AG04449 (cell line): ENCODE results near the gene P2RY2.
"Not testable (repeated sequence)": the region's sequence is repeated elsewhere in the genome, so short reads cannot be mapped to it uniquely, and the experiment has no call there.

Experiments
- CTCF ChIA-PET: fragments of 350-600 bp; formaldehyde crosslinking; extraction: SDS; loops from one replicate; lab custom pipeline; 2021; ENCODE audit warnings: antibody characterized with exemption; lab: Yijun Ruan, JAX
- POLR2A ChIA-PET: fragments of 400-600, 350-600 bp; formaldehyde crosslinking; extraction: SDS; loops from one replicate; lab custom pipeline; 2020; ENCODE audit warnings: antibody characterized with exemption, inconsistent platforms; lab: Yijun Ruan, JAX
- DNase-seq: peaks from one replicate; pipeline ENCODE4 v3.0.0-alpha.2; 2010; ENCODE audit warnings: low read depth, low spot score
- H3K4me3 ChIP-seq: 2 replicates; pipeline ENCODE4 v1.5.1; 2011; ENCODE audit warnings: low read depth, mild to moderate bottlenecking, control low read depth, low read length
- TF ChIP-seq, protein P1 (sequence below): IDR thresholded peaks from one replicate; pipeline ENCODE4 v1.5.1; 2011; ENCODE audit warnings: mild to moderate bottlenecking, moderate library complexity, low read length, control low read depth, inconsistent platforms; ENCODE audit not compliant: insufficient read depth; ENCODE audit errors: missing control alignments

Gene P2RY2

DNA sequence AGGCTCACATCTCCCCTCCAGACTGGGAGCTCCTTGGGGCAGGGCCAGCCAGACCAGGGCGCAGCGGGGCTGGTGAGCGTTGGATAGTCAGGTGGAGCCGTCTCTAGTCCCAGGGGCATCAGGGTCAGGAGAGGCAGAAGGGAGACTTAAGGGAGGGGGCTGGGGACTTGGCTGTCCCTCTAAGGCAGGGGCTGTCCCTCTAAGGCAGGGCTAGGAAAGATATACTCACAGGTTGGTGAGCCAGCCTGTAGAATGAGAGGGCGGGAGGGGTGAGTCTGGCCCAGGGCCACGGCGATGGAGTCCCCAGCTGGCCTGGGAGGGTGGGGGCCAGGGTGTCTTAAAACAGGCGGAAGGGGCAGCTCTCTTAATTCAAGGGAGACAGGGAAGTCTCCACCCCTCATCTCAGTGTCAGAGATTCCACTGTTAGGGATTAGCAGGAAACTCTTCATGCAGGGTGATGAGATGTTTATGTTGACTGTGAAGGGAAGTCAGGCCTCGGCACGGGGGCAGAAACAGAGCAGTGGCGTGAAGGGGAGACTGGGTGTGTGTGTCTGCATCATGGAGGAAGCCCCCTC lies 11.3 kb downstream of the P2RY2 start:
- TF ChIP-seq, protein P1, sequence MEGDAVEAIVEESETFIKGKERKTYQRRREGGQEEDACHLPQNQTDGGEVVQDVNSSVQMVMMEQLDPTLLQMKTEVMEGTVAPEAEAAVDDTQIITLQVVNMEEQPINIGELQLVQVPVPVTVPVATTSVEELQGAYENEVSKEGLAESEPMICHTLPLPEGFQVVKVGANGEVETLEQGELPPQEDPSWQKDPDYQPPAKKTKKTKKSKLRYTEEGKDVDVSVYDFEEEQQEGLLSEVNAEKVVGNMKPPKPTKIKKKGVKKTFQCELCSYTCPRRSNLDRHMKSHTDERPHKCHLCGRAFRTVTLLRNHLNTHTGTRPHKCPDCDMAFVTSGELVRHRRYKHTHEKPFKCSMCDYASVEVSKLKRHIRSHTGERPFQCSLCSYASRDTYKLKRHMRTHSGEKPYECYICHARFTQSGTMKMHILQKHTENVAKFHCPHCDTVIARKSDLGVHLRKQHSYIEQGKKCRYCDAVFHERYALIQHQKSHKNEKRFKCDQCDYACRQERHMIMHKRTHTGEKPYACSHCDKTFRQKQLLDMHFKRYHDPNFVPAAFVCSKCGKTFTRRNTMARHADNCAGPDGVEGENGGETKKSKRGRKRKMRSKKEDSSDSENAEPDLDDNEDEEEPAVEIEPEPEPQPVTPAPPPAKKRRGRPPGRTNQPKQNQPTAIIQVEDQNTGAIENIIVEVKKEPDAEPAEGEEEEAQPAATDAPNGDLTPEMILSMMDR = no peak
- no peak for DNase-seq
- ChIA-PET POLR2A (no interaction called here), CTCF (interaction anchor here (1.1 to 10.3 kb wide), 2 partner anchors 8 to 15 kb away, joined by 4 to 82 read pairs; no protein-coding TSS in a partner anchor)
- H3K4me3 ChIP-seq = no peak overlapping the region

DNA sequence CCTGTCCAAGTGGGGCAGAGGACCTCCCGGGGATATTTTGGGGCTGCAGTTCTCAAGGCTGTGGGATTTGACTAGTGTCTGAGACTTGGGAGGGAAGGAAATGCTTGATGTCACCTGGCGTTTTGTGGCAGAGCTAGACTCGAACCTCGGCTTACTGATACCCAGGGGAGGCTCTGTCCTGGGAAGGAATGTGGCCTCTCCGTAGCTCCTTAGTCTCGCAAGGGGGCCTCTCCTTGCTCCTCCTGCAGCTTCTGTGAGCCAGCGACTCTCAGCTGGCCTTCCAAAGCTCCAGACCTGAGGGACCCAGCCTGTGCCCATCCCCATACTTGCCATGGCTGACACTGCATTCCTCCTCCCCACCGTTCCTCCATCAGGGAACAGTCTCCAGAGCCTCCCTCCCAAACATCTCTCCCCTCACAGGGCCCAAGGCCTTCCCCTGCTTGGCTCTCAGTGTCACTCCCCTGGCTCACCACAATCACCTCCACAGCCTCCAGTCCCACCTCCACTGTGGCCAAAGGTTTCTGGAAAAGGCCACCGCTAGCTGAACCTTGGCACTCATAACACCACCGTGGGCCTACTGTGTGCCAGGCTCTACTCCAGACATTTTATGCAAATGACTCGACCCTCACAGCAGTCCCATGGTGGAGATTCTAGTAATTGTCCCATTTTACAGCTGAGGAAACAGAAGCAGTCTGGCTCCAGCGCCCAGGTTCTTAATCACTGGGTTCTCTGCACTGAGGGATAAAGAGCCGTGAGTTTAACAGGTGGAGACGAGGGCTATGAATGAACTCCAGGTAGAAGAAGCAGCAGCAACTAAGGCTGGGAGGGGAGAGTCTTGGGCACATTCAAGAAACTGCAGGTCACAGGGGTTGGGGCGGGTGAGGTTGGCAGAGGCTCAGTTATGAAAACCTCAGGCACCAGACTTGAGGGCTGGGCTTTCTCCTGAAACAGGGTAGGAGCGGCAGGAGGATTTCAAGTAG lies 12.1 kb downstream of the P2RY2 start:
- no peak overlapping the region for H3K4me3 ChIP-seq
- POLR2A ChIA-PET = no interaction called here
- CTCF ChIA-PET = interaction anchor here (1.1 to 10.3 kb wide), 2 partner anchors 10 to 14 kb away, joined by 3 to 82 read pairs; no protein-coding TSS in a partner anchor
- TF ChIP-seq, protein P1 = no peak
- DNase-seq = no peak

DNA sequence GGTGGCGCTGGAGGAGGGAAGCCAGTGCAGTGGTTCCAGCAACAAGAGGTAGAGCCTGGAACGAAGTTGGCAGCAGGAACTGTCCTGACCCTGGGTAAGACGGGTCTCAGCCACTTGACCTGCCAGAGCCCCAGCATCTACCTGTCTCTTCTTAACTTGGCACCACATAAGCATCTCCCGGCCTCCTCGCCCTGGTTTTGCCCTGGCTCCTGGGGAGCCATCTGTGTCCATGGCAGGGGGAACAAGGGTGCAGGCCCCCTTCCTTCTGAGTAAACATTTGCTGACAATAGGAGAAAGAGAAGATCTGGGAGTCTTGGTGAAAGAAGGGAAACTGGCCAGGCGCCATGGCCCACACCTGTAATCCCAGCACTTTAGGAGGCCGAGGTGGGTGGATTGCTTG lies 12.8 kb downstream of the P2RY2 start:
- ChIA-PET CTCF (interaction anchor here (1.1 to 10.3 kb wide), 2 partner anchors 9 to 14 kb away, joined by 3 to 82 read pairs; no protein-coding TSS in a partner anchor), POLR2A (no interaction called here)
- no peak for DNase-seq
- no peak overlapping the region for H3K4me3 ChIP-seq
- TF ChIP-seq, protein P1 = no peak

DNA sequence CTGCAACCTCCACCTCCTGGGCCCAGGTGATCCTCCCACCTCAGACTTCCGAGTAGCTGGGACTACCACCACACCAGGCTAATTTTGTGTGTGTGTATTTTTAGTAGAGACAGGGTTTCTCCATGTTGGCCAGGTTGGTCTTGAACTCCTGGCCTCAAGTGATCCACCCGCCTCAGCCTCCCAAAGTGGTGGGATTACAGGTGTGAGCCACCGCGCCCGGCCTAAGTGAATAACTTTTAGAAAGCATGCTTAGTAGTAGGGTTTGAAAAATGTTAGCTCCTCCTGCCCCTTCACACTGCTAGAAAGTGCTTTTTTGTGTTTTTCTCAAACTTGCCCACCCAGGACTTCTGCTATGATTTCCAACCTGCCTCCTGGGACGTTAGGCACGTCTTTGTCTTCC lies 14.4 kb downstream of the P2RY2 start:
- CTCF ChIA-PET = interaction anchor here (1.1 to 10.3 kb wide), 6 partner anchors 12 to 54 kb away, joined by 3 to 82 read pairs (median 4); no protein-coding TSS in a partner anchor
- POLR2A ChIA-PET, H3K4me3 ChIP-seq: not testable (repeated sequence)

DNA sequence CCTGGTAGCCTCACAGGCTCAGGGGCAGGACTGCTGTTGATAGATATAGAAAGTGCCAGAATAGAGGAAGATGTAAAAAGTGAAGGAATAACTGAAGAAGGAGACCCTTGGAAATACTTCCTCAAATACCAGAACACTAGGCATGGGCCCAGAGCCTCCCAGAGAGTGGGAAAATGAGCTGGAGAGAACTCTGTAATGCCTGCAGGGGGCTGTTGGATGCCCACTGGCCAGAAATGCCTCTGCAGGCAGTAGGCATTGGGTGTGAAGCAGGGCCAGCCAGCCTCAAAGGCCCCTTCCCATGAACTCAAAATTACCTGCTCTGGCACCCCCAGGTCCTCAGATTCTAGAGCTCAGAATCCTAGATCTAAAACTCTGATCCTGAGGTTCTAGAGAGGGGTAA lies 15.1 kb downstream of the P2RY2 start:
- ChIA-PET CTCF (interaction anchor here (0.7 to 10.3 kb wide), 6 partner anchors 11 to 118 kb away, joined by 3 to 82 read pairs (median 4); no protein-coding TSS in a partner anchor), POLR2A (no interaction called here)
- no peak overlapping the region for H3K4me3 ChIP-seq
- TF ChIP-seq, protein P1 = no peak
- DNase-seq = no peak

More for the DNA sequence above, 14.4 kb downstream of the P2RY2 start:
- not testable (repeated sequence) for DNase-seq

DNA sequence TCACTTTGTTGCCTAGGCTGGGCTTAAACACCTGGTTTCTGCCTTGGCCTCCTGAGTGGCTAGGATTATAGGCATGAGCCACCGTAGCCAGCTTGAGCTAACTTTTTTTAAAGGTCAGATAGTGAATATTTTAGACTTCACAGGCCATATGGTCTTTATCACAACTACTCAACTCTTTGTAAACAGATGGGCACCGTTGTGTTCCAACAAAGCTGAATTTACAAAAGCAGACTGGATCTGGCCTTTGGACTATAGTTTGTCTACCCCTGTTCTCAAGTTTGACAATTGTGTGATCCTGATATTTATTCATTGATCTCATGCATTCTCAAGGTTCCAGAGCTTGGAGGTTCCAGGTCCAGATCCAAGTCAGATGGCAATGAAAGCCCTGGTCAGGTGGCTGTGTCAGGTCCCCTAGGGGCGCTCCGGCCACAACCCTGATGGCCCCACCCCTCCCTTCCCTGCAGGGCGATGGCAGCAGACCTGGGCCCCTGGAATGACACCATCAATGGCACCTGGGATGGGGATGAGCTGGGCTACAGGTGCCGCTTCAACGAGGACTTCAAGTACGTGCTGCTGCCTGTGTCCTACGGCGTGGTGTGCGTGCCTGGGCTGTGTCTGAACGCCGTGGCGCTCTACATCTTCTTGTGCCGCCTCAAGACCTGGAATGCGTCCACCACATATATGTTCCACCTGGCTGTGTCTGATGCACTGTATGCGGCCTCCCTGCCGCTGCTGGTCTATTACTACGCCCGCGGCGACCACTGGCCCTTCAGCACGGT lies 15.8 kb downstream of the P2RY2 start:
- POLR2A ChIA-PET = no interaction called here
- TF ChIP-seq, protein P1 = no peak
- H3K4me3 ChIP-seq = no peak overlapping the region
- CTCF ChIA-PET = interaction anchor here (0.7 to 10.3 kb wide), 4 partner anchors 11 to 117 kb away, joined by 3 to 82 read pairs (median 4); no protein-coding TSS in a partner anchor
- no peak for DNase-seq
